Common myeloid progenitor, CD34-positive (primary cell): ENCODE measurements around the gene GPR37.

Source experiments
- CTCF ChIA-PET: fragments of 350-600 bp; sonication (Branson Sonifier 250); formaldehyde crosslinking; loops from one replicate; lab custom pipeline; 2021; ENCODE audit warnings: antibody characterized with exemption; lab: Charles Lee
- POLR2A ChIA-PET: fragments of 350-600 bp; sonication (Branson Sonifier 250); formaldehyde crosslinking; loops from one replicate; lab custom pipeline; 2021; ENCODE audit warnings: antibody characterized with exemption; lab: Charles Lee
- DNase-seq, 3 donors: peaks; one replicate each; pipeline versions ENCODE4 v3.0.0 to v3.0.0-alpha.2; 2013
- H3K27ac ChIP-seq, 2 experiments: 1 replicate in 1 of 2; 2 replicates in 1 of 2; pipeline ENCODE4 v1.7.0; 2013; ENCODE audit warnings: inconsistent platforms in 2 of 2, low read length in 2 of 2, mild to moderate bottlenecking in 2 of 2, low read depth in 1 of 2, moderate library complexity in 1 of 2; ENCODE audit not compliant: severe bottlenecking in 2 of 2, insufficient read depth in 1 of 2, poor library complexity in 1 of 2
- H3K27me3 ChIP-seq, 5 experiments: replicated peaks in 2 of 5; 1 replicate in 3 of 5; 2 replicates in 2 of 5; pipeline versions ENCODE4 v1.6.1 to v1.7.0; 2013; ENCODE audit warnings: low read length in 4 of 5, mild to moderate bottlenecking in 2 of 5, moderate library complexity in 2 of 5, inconsistent platforms in 1 of 5; ENCODE audit not compliant: insufficient read depth in 5 of 5, control insufficient read depth in 4 of 5
- H3K36me3 ChIP-seq, 4 experiments: 1 replicate in 2 of 4; 2 replicates in 2 of 4; pipeline versions ENCODE4 v1.6.1 to v1.7.0; 2013; ENCODE audit warnings: low read length in 3 of 4, control low read depth in 1 of 4, mild to moderate bottlenecking in 1 of 4; ENCODE audit not compliant: control insufficient read depth in 4 of 4, insufficient read depth in 4 of 4
- H3K4me1 ChIP-seq, 4 experiments: 1 replicate in 3 of 4; 2 replicates in 1 of 4; pipeline versions ENCODE4 v1.6.1 to v1.7.1; 2013; ENCODE audit warnings: low read length in 3 of 4, mild to moderate bottlenecking in 3 of 4, control low read depth in 1 of 4, inconsistent platforms in 1 of 4, moderate library complexity in 1 of 4; ENCODE audit not compliant: control insufficient read depth in 4 of 4, insufficient read depth in 4 of 4; ENCODE audit errors: control extremely low read depth in 1 of 4
- H3K4me3 ChIP-seq, 7 experiments: 1 replicate in 4 of 7; 2 replicates in 3 of 7; pipeline versions ENCODE4 v1.5.1 to v1.7.0; 2013; ENCODE audit warnings: mild to moderate bottlenecking in 7 of 7, low read length in 6 of 7, moderate library complexity in 6 of 7, inconsistent platforms in 2 of 7, low read depth in 2 of 7, control low read depth in 1 of 7; ENCODE audit not compliant: insufficient read depth in 4 of 7, control insufficient read depth in 1 of 7; ENCODE audit errors: extremely low read depth in 1 of 7
- H3K9me3 ChIP-seq, 5 experiments: 1 replicate in 4 of 5; 2 replicates in 1 of 5; pipeline versions ENCODE4 v1.6.1 to v1.7.1; 2013; ENCODE audit warnings: low read length in 4 of 5, mild to moderate bottlenecking in 2 of 5, inconsistent platforms in 1 of 5, low read depth in 1 of 5, moderate library complexity in 1 of 5; ENCODE audit not compliant: control insufficient read depth in 4 of 5, insufficient read depth in 2 of 5; ENCODE audit errors: control extremely low read depth in 1 of 5
- WGBS: methylation state at CpG from one replicate; pipeline ENCODE4 v1.1.5; 2013; ENCODE audit not compliant: insufficient coverage; 5-methylcytosine and 5-hydroxymethylcytosine counted together

GPR37 gene

GRCh38 chr7:124698964-124699363, 66.6 kb downstream of the GPR37 start:
- WGBS, result 69% methylated on average over 2 of the region's 3 CpGs
- no peak overlapping the region for H3K27ac ChIP-seq
- no peaks in the 10 kb centered on the region for H3K36me3 ChIP-seq
- no peak for DNase-seq
- no peak overlapping the region for H3K4me3 ChIP-seq
- H3K27me3 ChIP-seq, result no peaks in the 10 kb centered on the region
- POLR2A ChIA-PET, result no interaction called here
- CTCF ChIA-PET, result no interaction called here
- no peaks in the 10 kb centered on the region for H3K9me3 ChIP-seq
- H3K4me1 ChIP-seq, result no peaks in the 10 kb centered on the region

- Histone ChIP-seq H3K27ac (no peak overlapping the region), H3K27me3 (no peaks in the 10 kb centered on the region), H3K4me1 (no peaks in the 10 kb centered on the region), H3K4me3 (no peak overlapping the region), H3K36me3 (no peaks in the 10 kb centered on the region), H3K9me3 (no peaks in the 10 kb centered on the region)
- POLR2A ChIA-PET, result no interaction called here
- WGBS, result no CpG with 5 or more reads among the region's 4 CpGs
- CTCF ChIA-PET, result no interaction called here
- no peak for DNase-seq
These were observed 67.8 kb downstream of the GPR37 start for GRCh38 chr7:124697746-124698145.
